G401.6 (cell line): ENCODE measurements around the gene DNAJC4.

ENCODE experiments used
- FAIRE-seq: peaks from 2 replicates; lab custom pipeline; 2012; peaks lifted over from hg19 to GRCh38; lab: Jason Lieb, UNC

The DNAJC4 gene

DNA sequence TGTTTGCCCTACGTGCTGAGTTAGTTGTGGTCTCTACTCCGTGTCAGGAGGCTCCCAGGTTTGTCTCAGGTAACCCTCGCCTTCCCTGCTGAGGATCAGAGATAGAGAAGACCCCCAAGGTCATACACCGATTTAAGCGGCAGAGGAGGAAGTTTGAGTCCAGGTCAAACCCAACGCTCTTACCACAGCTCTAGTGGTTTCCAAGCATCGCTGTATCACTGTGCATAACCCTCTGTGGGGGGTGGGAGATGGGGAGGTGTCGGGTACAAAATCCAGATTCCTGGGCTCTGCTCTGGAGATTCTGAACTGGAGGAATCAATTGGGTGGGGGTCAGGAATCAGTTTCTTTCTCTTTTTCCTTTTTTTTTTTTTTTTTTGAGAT lies 627 bp downstream of the DNAJC4 start:
- no peak for FAIRE-seq

DNA sequence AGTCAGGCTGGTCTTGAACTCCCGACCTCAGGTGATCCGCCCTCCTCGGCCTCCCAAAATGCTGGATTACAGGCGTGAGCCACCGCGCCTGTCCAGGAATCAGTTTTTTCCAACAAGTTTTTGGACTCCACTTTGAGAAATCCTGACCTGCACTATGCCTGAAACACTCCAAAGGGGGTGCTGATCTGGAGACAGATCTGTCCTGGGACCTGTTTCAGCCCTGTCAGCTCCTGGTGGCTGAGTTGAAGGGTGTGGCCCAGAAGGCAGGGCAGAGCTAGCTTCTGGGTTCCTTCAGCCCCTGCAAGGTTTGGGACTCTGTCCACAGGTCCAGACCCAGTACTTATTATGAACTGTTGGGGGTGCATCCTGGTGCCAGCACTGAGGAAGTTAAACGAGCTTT lies 1.2 kb downstream of the DNAJC4 start:
- FAIRE-seq: no peak

DNA sequence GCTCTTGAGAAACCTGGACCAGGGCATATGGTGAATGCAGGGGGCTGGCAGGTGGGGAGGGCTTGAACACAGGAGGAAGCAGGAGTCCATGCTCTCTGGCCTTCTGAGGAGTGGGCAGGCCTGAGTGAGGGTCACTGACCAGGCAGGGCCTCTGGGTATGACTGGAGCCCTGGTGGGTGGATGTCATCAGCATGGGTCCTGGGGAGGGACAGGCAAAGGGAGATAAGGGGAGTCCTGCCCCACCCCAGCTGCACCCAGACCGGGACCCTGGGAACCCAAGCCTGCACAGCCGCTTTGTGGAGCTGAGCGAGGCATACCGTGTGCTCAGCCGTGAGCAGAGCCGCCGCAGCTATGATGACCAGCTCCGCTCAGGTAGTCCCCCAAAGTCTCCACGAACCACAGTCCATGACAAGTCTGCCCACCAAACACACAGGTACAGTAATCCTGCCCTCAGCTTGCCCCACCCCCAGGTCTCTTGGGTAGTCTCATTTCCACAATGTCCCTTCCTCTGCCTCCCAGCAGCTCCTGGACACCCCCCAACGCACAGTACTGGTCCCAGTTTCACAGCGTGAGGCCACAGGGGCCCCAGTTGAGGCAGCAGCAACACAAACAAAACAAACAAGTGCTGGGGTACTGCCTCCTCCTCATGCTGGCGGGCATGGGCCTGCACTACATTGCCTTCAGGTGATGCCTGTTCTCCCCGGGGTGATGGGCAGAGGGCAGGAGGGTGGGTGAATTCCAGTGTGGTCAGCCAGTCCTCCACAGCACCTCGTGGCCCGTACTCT lies 2.0 kb downstream of the DNAJC4 start:
- no peak for FAIRE-seq

DNA sequence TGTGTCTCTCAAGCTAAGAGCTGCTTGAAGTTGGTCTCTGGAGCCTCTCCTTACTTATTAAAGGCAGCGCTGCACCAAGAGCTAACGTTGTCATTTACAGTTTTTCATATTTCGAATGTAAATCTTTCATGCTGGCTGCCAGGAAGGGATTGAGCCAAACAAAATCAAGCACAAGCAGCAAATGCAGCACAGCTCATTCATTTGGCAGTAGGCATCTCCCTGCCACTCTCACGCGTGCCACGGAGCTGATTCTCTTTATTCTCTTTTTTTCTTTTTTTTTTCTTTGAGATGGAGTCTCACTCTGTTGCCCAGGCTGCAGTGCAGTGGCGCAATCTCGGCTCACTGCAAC lies 2.6 kb downstream of the DNAJC4 start:
- no peak for FAIRE-seq

DNA sequence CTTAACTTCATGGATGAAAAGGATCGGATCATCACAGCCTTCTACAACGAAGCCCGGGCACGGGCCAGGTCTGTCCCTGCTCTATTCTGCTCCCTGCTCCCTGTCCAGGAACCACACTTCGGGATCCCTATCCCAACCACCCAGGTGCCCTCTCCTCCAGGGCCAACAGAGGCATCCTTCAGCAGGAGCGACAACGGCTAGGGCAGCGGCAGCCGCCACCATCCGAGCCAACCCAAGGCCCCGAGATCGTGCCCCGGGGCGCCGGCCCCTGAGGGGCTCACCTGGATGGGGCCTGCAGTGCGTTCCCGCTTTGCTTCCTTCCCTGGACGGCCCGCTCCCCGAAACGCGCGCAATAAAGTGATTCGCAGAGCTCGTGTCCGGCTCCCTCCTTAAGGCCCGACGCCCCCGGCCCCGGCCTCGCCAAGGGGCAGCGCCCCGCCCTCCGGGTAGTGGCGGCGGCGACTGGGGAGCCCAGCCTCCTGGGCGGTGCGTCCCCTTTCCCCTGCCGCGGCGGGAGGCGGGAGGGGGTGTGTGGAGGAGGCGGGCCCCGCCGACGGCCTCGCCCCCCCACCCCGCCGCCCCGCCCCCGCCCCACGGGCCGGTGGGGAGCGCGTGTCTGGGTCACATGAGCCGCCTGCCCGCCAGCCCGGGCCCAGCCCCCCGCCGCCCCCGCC lies 3.7 kb downstream of the DNAJC4 start, which contains the start of gene VEGFB:
VEGFB (plus strand) TSS at position 672 of the 674 bp plus-strand sequence. CDS start 250 bp downstream, outside the sequence.
- no peak for FAIRE-seq

DNA sequence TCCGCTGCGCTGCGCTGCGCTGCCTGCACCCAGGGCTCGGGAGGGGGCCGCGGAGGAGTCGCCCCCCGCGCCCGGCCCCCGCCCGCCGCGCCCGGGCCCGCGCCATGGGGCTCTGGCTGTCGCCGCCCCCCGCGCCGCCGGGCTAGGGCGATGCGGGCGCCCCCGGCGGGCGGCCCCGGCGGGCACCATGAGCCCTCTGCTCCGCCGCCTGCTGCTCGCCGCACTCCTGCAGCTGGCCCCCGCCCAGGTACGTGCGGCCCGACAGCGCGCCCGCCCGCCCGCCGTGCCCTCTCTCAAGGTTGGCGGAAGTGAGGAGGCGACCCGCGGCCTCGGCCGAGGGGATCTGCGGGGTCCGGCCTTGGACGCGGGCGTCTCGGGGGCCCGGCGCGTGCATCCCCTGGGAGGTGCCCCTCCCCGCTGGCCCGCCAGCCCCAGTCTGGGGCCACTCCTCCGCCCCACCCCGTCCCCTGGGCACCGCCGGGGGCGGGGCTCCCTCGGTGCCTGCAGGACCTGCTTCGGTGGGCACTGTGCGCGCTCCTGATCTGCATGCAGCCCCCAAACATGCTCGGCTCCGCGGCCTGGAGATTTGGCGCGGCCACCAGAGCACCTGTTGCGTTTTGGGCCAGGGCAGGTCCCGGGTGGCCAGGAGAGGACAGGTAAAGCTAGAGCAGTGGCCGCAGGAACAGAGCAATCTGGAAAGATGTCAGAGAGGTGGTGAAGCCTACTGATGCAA lies 4.5 kb downstream of the DNAJC4 start:
- no peak for FAIRE-seq

DNA sequence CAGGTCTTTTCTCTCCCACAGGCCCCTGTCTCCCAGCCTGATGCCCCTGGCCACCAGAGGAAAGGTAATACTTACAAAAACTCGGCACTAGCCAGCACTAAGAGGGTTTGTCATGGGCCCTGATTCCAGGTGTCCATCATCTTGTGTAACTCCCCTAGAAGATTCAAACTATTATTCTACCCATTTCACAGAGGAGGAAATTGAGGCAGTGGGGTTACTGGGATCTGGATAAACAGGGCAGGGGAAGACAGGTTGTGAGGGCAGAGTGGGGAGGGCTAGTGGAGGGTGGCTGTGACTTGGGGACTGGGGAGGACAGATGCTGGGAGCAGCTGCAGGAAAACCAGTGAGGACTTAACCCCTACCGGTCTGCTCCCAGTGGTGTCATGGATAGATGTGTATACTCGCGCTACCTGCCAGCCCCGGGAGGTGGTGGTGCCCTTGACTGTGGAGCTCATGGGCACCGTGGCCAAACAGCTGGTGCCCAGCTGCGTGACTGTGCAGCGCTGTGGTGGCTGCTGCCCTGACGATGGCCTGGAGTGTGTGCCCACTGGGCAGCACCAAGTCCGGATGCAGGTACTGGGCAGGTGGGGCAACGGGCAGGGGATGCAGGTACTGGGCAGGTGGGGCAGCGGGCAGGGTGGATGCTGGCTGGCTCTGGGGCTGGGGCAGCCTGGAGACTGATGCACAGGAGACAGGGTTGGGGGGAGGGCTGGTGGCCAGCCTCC lies 5.3 kb downstream of the DNAJC4 start:
- no peak for FAIRE-seq

DNA sequence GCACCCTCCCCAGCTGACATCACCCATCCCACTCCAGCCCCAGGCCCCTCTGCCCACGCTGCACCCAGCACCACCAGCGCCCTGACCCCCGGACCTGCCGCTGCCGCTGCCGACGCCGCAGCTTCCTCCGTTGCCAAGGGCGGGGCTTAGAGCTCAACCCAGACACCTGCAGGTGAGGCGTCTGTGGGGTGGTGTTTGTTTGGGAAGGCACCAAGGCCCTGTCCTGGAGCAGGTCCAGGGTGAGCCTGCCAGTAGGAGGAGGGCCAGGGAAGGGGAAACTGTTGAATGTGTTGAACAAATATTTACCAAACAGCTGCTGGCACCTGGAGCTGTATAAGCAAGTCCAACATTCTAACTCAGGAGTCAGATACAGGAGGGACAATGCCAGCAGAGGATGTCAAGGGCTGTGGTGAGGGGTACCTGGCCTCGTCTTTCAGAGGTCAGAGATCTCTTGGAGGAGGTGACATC lies 7.2 kb downstream of the DNAJC4 start:
- no peak for FAIRE-seq

DNA sequence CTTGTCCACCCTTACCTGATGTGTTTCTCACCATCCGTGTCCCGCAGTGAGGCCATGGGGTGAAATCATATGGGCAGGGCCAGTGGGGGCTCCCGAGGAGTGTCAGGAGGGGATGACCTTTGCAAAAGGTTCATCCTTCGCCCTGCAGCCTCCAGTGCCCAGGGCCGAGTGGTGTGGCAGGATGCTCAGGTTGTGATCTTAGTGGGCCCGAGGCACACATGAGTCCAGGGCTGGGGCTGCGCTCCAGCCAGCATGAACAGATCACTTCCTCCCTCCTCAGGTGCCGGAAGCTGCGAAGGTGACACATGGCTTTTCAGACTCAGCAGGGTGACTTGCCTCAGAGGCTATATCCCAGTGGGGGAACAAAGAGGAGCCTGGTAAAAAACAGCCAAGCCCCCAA lies 7.7 kb downstream of the DNAJC4 start:
- FAIRE-seq: no peak

DNA sequence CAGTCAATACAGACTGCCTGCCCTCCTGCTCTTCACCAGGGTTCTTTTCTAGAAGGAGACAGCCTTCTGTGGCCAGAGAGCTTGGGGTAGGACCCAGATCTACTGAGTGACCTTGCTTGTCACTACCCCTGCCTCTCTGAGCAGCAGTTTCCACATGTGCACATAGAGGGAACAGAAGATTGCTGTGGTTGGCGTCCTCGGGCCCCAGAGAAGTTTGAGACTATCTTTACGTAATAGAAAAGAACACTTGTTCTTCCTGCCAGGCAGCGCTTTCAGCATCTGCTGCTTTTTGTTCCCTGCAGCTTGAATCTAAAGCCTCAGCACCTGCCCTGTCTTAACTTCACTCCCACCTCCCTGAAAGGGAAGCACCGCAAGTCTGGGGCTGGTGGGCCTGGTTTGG lies 8.7 kb downstream of the DNAJC4 start:
- no peak for FAIRE-seq

DNA sequence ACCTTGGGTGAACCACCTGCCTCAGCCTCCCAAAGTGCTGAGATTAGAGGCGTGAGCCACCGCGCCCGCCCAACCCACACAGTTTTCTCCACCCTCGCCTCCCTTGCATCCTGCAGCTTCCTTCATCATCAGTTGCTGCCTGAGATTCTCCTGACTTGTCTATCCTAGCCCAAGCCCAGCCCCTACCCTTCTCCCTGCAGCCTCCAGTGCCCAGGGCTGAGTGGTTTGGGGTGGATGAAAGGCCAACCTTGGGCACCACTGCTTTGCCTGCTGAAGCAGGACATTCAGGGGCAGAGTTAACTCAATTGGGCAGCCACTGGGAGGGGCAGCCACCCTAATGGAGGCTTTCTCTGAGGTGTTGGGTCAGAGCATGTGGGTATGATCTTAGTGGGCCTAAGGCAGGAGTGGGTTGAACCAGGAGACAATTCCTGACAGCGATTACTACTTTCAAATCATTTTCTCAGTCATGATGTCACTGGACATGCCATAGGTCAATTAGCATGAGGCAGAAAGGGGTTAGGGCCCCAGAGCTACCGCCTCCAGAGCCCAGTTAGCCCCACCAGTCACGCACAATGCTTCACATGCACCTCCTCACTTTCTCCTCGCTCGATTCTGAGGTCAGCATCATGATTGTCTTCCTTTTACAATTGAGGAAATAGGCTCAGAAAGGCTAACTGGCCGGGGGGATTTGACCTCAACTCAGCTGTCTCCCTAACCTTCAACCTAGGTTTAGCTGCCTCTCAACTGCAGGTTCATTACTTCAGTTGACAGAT lies 9.5 kb downstream of the DNAJC4 start:
- no peak for FAIRE-seq

DNA sequence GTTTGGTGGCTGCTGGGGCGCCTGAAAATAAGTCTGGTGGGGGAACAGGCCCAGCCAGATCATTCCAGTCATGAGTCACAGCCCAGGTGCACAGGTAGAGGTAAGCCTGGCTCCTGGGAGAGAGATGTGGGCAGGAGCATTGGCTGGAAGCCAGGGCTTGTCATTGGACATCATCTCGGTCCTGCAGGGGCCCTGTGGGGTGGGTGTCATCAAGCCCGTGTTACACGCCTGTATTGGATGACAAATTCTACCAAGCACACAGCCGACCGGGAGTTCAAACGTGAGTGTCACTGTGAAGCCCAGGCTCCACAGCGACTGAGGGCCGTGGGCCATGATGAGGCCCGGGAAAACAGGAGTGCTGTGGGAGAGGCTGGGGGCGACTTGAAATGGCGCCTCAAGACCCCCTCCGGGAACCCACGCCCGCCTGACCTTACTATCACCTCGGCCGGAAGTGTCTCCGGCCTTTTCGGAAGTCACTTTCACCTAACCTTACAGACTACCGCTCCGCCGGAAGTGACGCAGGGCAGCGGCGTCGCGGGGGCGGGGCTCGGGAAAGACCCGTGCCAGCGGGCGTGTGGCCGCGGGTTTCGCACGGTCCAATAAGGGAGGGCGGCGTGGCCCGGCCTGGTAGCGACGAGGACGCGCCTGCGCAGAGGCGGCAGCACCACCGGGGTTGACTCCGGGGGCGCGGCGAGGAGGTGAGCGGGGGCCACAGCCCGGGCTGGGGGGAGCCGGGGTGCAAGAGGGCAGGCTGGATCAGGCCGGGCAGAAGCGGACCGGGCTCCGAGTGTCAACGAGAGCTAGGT lies 10.3 kb downstream of the DNAJC4 start, which contains the start of gene FKBP2:
FKBP2 (plus strand) TSS at position 661 of the 806 bp plus-strand sequence. CDS start 1,293 bp downstream, outside the sequence.
- FAIRE-seq: peak; percentile 61

DNA sequence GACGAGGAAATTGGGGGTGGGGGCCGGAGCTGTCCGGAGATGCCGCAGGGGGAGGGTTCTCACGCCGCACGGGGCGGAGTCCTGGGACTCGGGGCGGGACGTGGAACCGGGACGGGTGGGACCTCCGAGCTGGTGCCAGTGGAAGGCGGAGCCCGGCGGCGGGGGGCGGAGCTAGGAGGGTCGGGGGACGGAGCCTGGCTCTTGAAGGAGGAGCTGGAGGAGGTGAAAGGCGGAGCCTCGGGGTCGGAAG lies 10.8 kb downstream of the DNAJC4 start:
- FAIRE-seq: peak; percentile 97

DNA sequence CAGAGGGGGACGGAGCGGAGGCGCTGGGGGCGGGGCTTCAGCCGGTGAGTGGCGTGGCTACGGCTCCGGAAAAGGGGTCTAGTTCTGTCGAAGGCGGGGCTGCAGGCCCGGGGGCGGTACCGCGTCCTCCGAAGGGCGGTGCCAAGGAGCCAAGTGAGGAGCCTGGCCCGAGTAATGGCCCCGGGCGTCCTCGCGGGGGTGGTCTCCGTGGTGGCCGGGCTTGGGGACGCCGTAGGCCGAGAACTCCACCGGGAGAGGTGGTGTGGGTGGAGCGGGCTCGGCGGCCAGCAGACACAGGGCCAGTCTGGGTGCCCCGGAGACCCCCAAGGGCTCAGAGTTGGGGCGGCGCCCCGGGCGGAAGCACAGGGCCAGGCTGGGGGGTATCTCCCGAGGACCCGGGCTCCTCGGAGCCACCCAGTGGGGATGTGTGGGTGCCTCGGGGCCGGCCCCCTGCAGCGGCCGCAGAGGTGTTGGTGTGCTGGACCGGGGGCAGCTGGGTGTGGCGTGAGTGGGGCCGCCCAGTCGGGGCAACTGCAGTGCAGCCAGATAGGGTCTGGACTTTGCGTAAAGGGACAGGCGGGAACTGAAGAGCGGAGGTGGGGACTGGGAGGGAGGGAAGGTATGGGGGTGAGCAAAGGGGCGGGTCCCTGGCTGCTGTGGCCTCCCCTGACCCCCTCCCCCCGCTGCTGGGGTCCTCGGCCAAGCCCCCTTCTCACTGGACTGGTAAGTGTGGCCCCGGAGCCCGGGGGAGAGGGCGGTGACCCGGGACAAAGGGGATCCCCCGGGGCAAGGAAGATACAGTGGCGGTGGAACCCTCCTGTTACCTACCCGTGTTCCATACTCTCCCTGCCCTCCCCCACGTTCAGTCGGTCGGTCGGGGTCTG lies 11.4 kb downstream of the DNAJC4 start:
- no peak for FAIRE-seq

DNA sequence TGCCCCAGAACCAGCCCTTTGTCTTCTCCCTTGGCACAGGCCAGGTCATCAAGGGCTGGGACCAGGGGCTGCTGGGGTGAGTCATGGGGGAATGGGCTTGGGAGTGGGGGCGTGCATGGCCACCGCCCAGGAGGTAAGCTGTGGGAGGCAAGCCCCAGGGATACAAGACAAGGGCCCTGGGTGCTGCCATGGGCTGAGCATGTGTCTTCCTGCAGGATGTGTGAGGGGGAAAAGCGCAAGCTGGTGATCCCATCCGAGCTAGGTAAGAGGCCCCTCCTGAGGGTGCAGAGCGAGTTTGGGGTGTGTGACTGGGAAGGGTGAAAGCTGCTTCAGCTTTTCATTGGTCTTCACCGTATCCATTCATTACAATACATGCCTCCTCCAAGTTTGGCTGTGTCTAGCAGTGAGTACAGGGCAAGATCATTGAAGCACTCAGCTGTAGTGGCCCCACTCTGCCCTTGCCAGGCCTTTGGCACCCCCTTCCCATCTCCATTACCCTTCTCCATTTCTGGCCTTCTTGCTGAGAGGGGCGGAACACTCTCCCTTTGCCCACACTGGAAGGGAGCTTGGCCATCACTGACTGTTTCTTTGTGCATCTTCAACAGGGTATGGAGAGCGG lies 13.0 kb downstream of the DNAJC4 start:
- no peak for FAIRE-seq

DNA sequence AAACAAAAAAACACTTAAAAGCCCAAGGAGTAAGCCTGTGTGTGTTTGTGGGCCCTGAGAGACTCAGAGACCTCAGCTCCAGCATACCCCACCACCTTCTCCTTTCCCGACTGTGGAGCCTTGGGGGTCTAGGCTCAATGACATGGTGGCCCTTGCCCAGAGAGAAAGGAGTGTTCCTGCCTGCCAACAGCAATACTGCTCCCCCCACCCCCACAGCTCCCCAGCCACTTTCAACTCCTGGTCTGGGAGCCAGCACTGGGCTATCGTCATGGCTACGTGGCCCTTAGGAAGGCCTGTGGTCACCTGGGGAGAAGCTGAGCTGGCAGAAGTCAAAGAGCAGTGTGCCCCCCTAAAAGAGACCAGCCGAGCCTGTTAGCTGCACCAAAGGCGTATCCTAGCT lies 13.8 kb downstream of the DNAJC4 start:
- FAIRE-seq: no peak

DNA sequence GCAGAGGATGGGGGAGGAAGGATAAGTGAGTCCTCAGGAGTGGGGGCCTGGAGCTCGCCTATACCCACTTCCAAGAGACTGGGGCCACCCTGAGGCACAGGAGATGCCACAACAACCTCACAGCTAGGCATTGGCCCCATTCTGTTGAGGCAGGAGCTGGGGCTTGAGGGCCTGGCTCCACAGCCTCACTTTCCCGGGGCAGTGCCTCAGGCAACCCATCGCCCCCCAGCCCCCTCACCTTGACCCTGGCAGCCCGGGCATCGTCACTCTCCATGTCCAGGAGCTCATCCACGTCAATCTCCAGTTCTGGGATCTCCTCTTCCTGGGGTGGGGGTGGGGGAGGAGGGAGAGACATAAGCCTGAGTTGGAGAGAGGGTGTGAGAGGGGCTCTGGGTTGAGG lies 14.6 kb downstream of the DNAJC4 start:
- no peak for FAIRE-seq

DNA sequence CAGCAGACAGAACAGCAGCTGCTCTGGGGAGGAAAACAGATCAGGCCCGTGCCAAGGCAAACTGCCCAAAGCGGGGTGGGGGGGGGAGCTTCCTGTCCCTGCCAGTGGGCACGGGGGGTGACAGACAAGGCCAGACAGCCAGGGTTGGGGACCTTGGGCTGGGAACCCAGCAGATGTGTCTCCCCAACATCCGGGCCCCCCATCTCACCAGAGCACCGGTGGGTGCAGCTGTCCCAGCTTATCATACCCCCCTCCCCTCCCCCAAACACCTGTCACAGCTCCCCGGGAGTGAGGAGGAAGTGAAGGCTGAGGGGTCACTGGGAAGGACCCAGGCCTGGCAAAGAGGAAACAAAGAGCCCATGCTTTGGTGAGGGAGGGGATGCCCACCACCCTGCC lies 15.1 kb downstream of the DNAJC4 start:
- no peak for FAIRE-seq

DNA sequence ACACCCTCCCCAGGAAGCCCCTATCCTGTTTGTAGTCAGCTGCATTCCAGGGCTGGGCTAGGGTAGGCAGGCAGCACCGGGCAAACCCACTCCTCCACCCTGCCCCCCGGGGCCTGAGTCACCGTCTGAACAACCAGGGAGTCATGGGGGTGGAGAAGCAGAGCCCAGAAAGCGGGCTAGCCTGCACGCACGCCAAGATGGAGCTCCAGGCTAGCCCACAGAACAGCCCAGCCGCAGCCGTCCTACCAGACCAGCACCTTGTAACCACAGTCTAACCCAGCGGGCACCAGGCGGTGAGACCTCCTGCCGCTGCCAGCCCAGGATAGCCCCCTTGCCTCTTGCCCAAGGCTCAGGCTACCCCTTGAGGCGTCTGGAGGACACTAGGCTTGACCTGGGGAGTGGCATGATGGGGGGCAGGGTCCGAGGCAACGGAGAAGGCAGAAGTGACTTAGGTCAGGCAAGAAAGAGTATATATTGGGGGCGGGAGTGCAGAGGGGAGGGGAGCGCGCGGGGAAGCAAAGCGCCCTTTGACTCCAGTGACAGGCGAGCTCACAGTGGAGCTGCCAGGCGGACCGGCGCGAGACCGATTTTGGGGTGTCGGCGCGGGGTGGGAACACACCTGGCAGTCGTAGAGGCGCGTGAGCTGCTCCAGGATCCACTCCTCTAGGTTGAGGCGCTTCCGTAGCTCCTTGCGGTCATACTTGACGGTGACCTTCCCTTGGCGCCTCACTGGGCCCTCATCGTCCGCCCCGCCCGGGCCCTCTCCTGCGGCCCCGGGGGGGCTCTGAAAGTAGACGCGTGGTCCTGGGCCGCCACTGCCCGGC lies 15.7 kb downstream of the DNAJC4 start:
- no peak for FAIRE-seq
